GM23338 (cell line): ENCODE measurements around the gene ARID1B. TPM values are rescaled to one million over a fixed set of nuclear protein-coding genes. Genes with fewer than 3 reads are reported as not detected.

Source experiments
- ATAC-seq: fragments of 200-7000 bp; cut with Tn5 transposase; 3 replicates; pipeline ENCODE4 v1.9.1; 2020
- DNase-seq: peaks from one replicate; pipeline ENCODE4 v3.0.0-alpha.2; 2015; ENCODE audit warnings: low spot score
- H2AFZ ChIP-seq: fragments of 200-600 bp; sonication (generic); 2 replicates; pipeline ENCODE4 v1.8.0; 2016; ENCODE audit warnings: antibody characterized with exemption, mild to moderate bottlenecking, moderate library complexity
- H3F3A ChIP-seq: fragments of 200-600 bp; sonication (generic); replicated peaks from 2 replicates; pipeline ENCODE4 v1.8.0; 2017; ENCODE audit warnings: antibody characterized with exemption, mixed run types, low read depth
- H3K27ac ChIP-seq: fragments of 200-600 bp; sonication (generic); 2 replicates; pipeline ENCODE4 v1.6.1; 2016; ENCODE audit warnings: low read depth
- H3K27me3 ChIP-seq: fragments of 200-600 bp; sonication (generic); 2 replicates; pipeline ENCODE4 v1.8.0; 2016; ENCODE audit warnings: mild to moderate bottlenecking, mixed run types, moderate library complexity; ENCODE audit not compliant: insufficient read depth
- H3K36me3 ChIP-seq: fragments of 200-600 bp; sonication (generic); 2 replicates; pipeline ENCODE4 v1.8.0; 2016; ENCODE audit warnings: mild to moderate bottlenecking; ENCODE audit not compliant: insufficient read depth
- H3K4me1 ChIP-seq: fragments of 200-600 bp; sonication (generic); 2 replicates; pipeline ENCODE4 v1.8.0; 2016; ENCODE audit warnings: mild to moderate bottlenecking, moderate library complexity; ENCODE audit not compliant: insufficient read depth
- H3K4me2 ChIP-seq: fragments of 200-600 bp; sonication (generic); 2 replicates; pipeline ENCODE4 v1.7.1; 2017; ENCODE audit warnings: mixed run types
- H3K4me3 ChIP-seq: fragments of 200-600 bp; sonication (generic); 2 replicates; pipeline ENCODE4 v1.6.1; 2016; ENCODE audit warnings: mixed run types
- H3K79me2 ChIP-seq: fragments of 200-600 bp; sonication (generic); replicated peaks from 2 replicates; pipeline ENCODE4 v1.8.0; 2017; ENCODE audit warnings: mild to moderate bottlenecking; ENCODE audit not compliant: insufficient read depth
- H3K9me2 ChIP-seq: fragments of 200-600 bp; sonication (generic); 2 replicates; pipeline ENCODE4 v1.8.0; 2017; ENCODE audit not compliant: insufficient read depth
- H4K20me1 ChIP-seq: fragments of 200-600 bp; sonication (generic); replicated peaks from 2 replicates; pipeline ENCODE4 v1.8.0; 2017; ENCODE audit warnings: mild to moderate bottlenecking; ENCODE audit not compliant: insufficient read depth
- H3K27ac Mint-ChIP-seq: 2 replicates; pipeline ENCODE4 v1.8.0; 2020; ENCODE audit warnings: inconsistent platforms, mild to moderate bottlenecking, moderate library complexity, mixed read lengths
- H3K27me3 Mint-ChIP-seq: 3 replicates; pipeline ENCODE4 v1.8.0; 2022; ENCODE audit warnings: low read depth, mild to moderate bottlenecking, moderate library complexity, mixed read lengths, inconsistent platforms; ENCODE audit not compliant: insufficient read depth, poor library complexity
- H3K36me3 Mint-ChIP-seq: 3 replicates; pipeline ENCODE4 v1.8.0; 2021; ENCODE audit warnings: low read depth, mild to moderate bottlenecking, inconsistent platforms, moderate library complexity, mixed read lengths
- H3K4me1 Mint-ChIP-seq: 3 replicates; pipeline ENCODE4 v1.8.0; 2020; ENCODE audit warnings: mild to moderate bottlenecking, inconsistent platforms, mixed read lengths
- H3K4me3 Mint-ChIP-seq: 3 replicates; pipeline ENCODE4 v1.8.0; 2021; ENCODE audit warnings: moderate library complexity, mild to moderate bottlenecking, inconsistent platforms, mixed read lengths
- H3K9me3 Mint-ChIP-seq: 3 replicates; pipeline ENCODE4 v1.8.0; 2020; ENCODE audit warnings: moderate library complexity, mild to moderate bottlenecking, inconsistent platforms, mixed read lengths
- EZH2 ChIP-seq: fragments of 200-600 bp; sonication (generic); IDR thresholded peaks from one replicate; pipeline ENCODE4 v1.8.0; 2017; ENCODE audit warnings: antibody characterized with exemption, mild to moderate bottlenecking, low read depth; ENCODE audit not compliant: unreplicated experiment
- EZH2phosphoT487 ChIP-seq: fragments of 200-600 bp; sonication (generic); IDR thresholded peaks from one replicate; pipeline ENCODE4 v1.8.1; 2018; ENCODE audit warnings: antibody characterized with exemption; ENCODE audit not compliant: unreplicated experiment
- STAT1 ChIP-seq: IDR thresholded peaks from one replicate; pipeline ENCODE4 v1.6.1; 2016; ENCODE audit warnings: antibody characterized with exemption; ENCODE audit not compliant: unreplicated experiment
- ZNF114 ChIP-seq: fragments of 250-450 bp; sonication (Bioruptor Pico); IDR thresholded peaks from 2 replicates; pipeline ENCODE4 v1.5.0; 2020; ENCODE audit warnings: mild to moderate bottlenecking, moderate library complexity
- ZNF331 ChIP-seq: fragments of 250-450 bp; sonication (Bioruptor Pico); IDR thresholded peaks from 2 replicates; pipeline ENCODE4 v1.5.0; 2020; ENCODE audit warnings: low read depth, mild to moderate bottlenecking, moderate library complexity
- polyA plus RNA-seq: library from polyadenylated mRNA; unstranded; fragments of >200 nt; fragmentation: Nextera tagmentation; extraction: Ambion mirVana; gene quantifications from 2 replicates; pipeline ENCODE4 v1.2.1, GENCODE V29; 2016
- total RNA-seq: library from RNA; depleted of rRNA; stranded (reverse); fragments of >200 nt; shearing (Covaris generic); gene quantifications from 2 replicates; pipeline ENCODE4 v1.2.3, GENCODE V29; 2014
- TF ChIP-seq, protein P1 (sequence below): fragments of 250-450 bp; sonication (Bioruptor Pico); IDR thresholded peaks from 2 replicates; pipeline ENCODE4 v1.5.0; 2020; ENCODE audit warnings: mild to moderate bottlenecking, moderate library complexity
- TF ChIP-seq, protein P2 (sequence below): IDR thresholded peaks from 2 replicates; pipeline ENCODE4 v1.6.1; 2016; ENCODE audit warnings: antibody characterized with exemption

The ARID1B gene
- total and polyA plus RNA-seq, 2 experiments from 2014 or later, result 59.3 to 72.2 TPM

DNA sequence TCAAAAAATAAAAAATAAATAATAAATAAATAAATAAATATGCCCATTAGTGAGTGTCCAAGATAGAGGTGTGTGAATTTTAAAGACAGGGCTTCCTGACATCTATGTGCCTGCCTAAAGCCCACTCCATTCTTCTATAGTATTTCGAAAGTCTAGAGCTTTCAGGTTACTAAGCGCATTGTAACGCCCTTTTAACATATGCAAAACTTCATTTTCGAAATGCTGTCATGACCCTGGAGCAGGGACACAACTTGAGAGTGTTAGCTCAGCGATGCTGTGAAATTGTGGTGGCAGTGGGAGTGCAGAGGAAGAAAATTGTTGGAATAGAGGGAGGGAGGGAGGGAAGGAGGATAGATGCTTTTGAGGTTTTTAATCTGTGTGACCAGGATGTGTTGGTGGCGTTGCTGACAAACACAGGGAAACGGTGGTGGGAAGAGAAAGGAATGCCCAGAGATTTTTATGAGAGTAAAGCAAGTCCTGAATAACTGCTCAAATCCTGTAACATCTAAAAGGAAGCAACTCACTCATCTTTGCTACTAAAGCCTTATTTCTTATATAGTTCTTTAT is 169.3 kb downstream of the ARID1B start (continued):
- TF ChIP-seq, protein P1, sequence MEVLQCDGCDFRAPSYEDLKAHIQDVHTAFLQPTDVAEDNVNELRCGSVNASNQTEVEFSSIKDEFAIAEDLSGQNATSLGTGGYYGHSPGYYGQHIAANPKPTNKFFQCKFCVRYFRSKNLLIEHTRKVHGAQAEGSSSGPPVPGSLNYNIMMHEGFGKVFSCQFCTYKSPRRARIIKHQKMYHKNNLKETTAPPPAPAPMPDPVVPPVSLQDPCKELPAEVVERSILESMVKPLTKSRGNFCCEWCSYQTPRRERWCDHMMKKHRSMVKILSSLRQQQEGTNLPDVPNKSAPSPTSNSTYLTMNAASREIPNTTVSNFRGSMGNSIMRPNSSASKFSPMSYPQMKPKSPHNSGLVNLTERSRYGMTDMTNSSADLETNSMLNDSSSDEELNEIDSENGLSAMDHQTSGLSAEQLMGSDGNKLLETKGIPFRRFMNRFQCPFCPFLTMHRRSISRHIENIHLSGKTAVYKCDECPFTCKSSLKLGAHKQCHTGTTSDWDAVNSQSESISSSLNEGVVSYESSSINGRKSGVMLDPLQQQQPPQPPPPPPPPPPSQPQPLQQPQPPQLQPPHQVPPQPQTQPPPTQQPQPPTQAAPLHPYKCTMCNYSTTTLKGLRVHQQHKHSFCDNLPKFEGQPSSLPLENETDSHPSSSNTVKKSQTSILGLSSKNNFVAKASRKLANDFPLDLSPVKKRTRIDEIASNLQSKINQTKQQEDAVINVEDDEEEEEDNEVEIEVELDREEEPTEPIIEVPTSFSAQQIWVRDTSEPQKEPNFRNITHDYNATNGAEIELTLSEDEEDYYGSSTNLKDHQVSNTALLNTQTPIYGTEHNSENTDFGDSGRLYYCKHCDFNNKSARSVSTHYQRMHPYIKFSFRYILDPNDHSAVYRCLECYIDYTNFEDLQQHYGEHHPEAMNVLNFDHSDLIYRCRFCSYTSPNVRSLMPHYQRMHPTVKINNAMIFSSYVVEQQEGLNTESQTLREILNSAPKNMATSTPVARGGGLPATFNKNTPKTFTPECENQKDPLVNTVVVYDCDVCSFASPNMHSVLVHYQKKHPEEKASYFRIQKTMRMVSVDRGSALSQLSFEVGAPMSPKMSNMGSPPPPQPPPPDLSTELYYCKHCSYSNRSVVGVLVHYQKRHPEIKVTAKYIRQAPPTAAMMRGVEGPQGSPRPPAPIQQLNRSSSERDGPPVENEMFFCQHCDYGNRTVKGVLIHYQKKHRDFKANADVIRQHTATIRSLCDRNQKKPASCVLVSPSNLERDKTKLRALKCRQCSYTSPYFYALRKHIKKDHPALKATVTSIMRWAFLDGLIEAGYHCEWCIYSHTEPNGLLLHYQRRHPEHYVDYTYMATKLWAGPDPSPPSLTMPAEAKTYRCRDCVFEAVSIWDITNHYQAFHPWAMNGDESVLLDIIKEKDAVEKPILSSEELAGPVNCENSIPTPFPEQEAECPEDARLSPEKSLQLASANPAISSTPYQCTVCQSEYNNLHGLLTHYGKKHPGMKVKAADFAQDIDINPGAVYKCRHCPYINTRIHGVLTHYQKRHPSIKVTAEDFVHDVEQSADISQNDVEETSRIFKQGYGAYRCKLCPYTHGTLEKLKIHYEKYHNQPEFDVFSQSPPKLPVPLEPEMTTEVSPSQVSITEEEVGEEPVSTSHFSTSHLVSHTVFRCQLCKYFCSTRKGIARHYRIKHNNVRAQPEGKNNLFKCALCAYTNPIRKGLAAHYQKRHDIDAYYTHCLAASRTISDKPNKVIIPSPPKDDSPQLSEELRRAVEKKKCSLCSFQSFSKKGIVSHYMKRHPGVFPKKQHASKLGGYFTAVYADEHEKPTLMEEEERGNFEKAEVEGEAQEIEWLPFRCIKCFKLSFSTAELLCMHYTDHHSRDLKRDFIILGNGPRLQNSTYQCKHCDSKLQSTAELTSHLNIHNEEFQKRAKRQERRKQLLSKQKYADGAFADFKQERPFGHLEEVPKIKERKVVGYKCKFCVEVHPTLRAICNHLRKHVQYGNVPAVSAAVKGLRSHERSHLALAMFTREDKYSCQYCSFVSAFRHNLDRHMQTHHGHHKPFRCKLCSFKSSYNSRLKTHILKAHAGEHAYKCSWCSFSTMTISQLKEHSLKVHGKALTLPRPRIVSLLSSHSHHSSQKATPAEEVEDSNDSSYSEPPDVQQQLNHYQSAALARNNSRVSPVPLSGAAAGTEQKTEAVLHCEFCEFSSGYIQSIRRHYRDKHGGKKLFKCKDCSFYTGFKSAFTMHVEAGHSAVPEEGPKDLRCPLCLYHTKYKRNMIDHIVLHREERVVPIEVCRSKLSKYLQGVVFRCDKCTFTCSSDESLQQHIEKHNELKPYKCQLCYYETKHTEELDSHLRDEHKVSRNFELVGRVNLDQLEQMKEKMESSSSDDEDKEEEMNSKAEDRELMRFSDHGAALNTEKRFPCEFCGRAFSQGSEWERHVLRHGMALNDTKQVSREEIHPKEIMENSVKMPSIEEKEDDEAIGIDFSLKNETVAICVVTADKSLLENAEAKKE (CRISPR knock-in tag), result no peak
- TF ChIP-seq EZH2 (no peak), ZNF114 (CRISPR knock-in tag) (no peak), STAT1 (no peak), EZH2phosphoT487 (no peak)
- TF ChIP-seq, protein P2, sequence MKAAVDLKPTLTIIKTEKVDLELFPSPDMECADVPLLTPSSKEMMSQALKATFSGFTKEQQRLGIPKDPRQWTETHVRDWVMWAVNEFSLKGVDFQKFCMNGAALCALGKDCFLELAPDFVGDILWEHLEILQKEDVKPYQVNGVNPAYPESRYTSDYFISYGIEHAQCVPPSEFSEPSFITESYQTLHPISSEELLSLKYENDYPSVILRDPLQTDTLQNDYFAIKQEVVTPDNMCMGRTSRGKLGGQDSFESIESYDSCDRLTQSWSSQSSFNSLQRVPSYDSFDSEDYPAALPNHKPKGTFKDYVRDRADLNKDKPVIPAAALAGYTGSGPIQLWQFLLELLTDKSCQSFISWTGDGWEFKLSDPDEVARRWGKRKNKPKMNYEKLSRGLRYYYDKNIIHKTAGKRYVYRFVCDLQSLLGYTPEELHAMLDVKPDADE, result no peak

DNA sequence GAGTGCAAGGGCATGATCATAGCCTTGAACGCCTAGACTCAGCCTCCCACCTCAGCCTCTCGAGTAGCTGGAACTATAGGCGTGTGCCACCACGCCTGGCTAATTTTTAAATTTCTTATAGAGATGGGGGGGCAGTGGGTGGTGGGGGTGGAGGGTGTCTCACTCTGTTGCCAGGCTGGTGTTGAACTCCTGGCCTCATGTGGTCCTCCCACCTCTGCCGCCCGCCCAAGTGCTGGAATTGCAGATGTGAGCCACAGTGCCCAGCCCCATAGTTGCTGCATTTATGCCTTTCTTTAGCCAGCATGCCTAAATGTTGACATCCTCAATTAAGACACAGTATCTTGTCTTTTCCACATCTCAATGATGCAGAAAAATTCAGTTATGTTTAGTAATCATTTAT is 171.1 kb downstream of the ARID1B start:
- Histone ChIP-seq H3F3A (no peaks in the 10 kb centered on the region; the same call in 1 of the 2 replicates), H3K4me1 (peaks cover 69% of the 10 kb centered on the region), H3K79me2 (peaks cover 88% of the 10 kb centered on the region), H2AFZ (no peak overlapping the region), H3K27ac (no peak overlapping the region), H3K36me3 (no peaks in the 10 kb centered on the region), H3K9me2 (no peaks in the 10 kb centered on the region), H4K20me1 (no peaks in the 10 kb centered on the region), H3K27me3 (no peaks in the 10 kb centered on the region), H3K4me2 (no peak overlapping the region), H3K4me3 (no peak overlapping the region)
- no peak for ATAC-seq
- no peak for TF ChIP-seq ZNF331 (CRISPR knock-in tag)
- no peak for TF ChIP-seq STAT1
- no peak for DNase-seq
- no peaks in the 10 kb centered on the region; the same call in 2 of the 3 replicates for H3K36me3 Mint-ChIP-seq
- no peak overlapping the region for H3K4me3 Mint-ChIP-seq
- H3K9me3 Mint-ChIP-seq, result no peaks in the 10 kb centered on the region
- no peak overlapping the region for H3K27ac Mint-ChIP-seq
- no peaks in the 10 kb centered on the region for H3K27me3 Mint-ChIP-seq
- peaks cover 66% of the 10 kb centered on the region for H3K4me1 Mint-ChIP-seq
